ENCODE measurements around the gene CSN2.

The CSN2 gene

DNA sequence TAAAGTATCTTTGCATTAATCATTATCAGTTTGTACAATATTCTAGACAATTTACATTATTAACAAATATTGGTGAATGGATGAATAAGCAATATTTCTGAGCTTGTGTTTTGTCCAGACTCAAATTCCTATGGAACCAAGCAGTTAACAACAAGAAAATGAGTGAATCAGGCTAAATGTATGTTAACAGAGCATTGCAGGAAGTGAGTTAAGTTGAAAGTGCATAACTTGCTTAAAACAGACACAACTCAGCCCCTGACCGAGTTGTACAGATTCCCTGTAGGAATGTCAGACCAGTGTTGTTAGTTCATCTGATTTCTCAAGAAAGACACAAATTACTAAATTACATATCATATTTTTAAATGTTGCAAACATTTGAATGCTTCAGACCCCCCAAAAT, 58.4 kb downstream of the CSN2 start:
- no peaks in the 10 kb centered on the region for H3K27me3 ChIP-seq (ENCODE audit: insufficient read depth, low read length)
- H3K79me2 ChIP-seq (ENCODE audit: control insufficient read depth, insufficient read depth, low read length, unreplicated experiment), result no peaks in the 10 kb centered on the region
- H2AFZ ChIP-seq (ENCODE audit: low read length, unreplicated experiment), result peak overlapping the region; percentile 84
- H3K4me3 ChIP-seq (ENCODE audit: low read depth, low read length), result no peak overlapping the region; the same call in 1 of the 2 replicates
- H3K36me3 ChIP-seq (ENCODE audit: insufficient read depth, low read length), result no peaks in the 10 kb centered on the region; the same call in 1 of the 2 replicates
- H3K4me1 ChIP-seq (ENCODE audit: control insufficient read depth, insufficient read depth, low read length, unreplicated experiment), result peaks cover 20% of the 10 kb centered on the region
- H3K27ac ChIP-seq (ENCODE audit: low read depth, low read length), result no peak overlapping the region
